DMS79 (cell line): ENCODE measurements around the gene WEE2.

Source experiments
- DNase-seq: peaks from one replicate; lab custom pipeline; 2025; lab: John Stamatoyannopoulos, UW

The WEE2 gene

DNA sequence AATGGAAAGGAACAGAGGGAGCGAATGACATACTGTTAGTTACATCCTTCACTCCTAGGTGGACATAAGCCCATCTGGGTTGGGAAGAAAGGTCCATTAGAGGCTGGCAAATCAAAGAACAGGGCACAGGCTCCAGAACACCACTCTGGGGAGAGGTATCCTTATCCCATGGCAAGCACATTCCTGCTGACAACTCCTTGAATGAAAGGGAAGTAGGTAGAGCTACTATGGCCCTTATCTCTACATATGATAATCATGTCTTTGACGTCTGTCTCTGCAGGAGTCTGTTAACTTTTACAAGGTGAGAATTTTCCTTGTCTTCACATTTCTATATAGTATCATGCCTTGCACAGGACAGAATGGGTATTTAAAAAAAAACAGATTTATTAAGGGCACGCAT lies 16.6 kb upstream of the WEE2 start:
- DNase-seq, result no peak

GRCh38 chr7:141691961-141692360 lies 16.2 kb upstream of the WEE2 start:
- no peak for DNase-seq

DNA sequence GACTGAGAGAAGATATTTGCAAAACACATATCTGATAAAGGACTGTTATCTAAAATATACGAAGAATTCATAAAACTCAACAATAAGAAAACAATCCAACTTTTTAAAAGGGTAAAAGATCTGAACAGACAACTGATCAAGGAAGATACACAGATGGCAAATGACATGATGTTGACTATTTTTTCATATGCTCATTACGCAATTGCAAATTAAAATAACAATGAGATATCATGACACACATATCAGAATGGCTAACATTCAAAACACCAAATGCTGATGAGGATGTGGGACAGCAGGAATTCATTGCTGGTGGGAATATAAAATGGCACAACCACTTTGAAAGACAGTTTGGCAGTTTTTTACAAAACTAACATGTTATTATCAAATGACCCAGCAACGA lies 15.1 kb upstream of the WEE2 start:
- no peak for DNase-seq

GRCh38 chr7:141695803-141696289 lies 12.3 kb upstream of the WEE2 start:
- DNase-seq, result no peak

GRCh38 chr7:141696348-141696747 lies 11.8 kb upstream of the WEE2 start:
- no peak for DNase-seq

- no peak for DNase-seq
These were observed 10.8 kb upstream of the WEE2 start for GRCh38 chr7:141697211-141697871.

DNA sequence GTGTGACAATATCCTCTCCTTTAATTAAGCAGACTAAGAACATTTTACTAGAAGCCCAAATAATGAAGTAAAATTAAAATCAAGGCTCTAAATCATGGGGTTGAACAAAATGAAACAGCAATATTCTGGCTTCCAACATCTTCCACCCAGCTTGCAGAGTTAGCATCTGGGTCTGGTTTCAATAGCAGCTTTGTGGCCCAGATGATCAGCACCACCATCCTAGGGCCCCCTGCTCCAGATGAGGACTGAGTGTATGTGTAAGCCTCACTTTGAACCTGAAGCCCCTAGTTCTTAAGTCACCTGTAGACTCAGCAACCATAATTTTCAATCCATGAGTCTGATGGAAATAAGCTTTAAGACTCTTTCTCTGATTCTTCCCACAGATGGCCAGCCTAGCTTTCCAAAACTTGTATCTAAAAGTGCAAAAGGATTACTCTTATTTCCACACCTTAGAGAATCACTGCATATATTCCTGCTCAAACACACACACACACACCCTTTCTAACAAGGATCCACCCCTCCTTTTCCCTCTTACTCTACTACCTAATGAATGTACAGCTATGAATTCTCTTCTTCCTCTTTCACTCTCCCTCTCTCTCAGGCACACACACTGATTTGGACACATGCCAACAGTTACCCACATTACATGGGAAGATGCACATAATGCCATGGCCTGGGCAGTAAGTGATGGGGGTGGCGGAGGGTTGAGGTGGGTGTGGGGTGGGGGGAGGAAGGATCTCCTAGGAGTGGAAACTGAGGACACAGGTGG lies 9.7 kb upstream of the WEE2 start:
- DNase-seq, result no peak

DNA sequence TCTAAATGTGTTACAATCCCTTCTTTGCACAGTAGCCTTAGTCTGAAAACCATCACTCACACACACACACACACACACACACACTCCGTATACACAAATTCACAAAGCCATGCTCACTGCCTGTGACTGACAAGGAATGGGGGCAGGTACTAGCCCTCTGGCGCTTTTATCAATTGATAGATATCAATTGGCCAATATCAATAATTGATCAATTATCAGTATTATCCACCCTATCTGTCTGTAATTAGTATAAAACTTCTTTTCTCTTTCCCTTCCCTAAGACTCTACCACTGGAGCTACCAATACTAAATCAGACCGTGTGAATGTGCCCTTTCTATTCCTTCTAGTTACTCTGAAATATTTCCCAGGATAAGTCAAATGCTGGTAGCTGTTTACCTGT lies 8.3 kb upstream of the WEE2 start:
- no peak for DNase-seq

- no peak for DNase-seq
These were observed 7.8 kb upstream of the WEE2 start for GRCh38 chr7:141700296-141700847.

DNA sequence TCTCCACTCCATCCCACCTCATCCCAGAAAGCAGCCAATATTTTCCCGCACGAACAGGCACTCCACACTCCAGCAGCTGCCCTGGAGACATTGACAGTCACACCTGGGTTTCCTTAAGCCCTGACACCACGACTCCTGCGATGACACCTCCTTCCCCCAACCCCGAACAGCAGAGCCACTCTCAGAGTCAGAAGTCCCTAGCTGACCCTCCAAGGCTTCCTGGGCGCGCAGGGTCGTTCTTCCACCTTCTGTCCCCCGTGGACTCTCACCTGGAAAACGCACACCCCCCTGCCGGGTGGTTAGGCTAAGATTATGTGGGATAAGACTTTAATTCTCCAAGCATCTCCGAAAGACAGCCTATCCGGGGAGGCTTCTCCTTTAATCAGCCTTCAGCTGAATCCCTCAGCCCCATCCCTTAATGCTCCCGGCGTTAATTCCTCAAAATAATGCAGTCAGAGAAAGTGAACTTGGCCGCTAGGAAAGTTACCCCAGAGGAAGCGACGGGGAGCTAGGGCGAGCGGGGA lies 7.2 kb upstream of the WEE2 start:
- DNase-seq, result no peak

- DNase-seq, result peak; percentile 4
These were observed 6.6 kb upstream of the WEE2 start for GRCh38 chr7:141701489-141702046.

- DNase-seq, result peak; percentile 2
These were observed 6.0 kb upstream of the WEE2 start, which contains the start of gene DENND11 for GRCh38 chr7:141702047-141702567. Gene DENND11, minus strand, starts transcription at chr7:141702166. Its CDS starts 13 bp downstream, at chr7:141702153.

GRCh38 chr7:141702892-141703291 lies 5.3 kb upstream of the WEE2 start:
- DNase-seq, result no peak

GRCh38 chr7:141704112-141704511 lies 4.0 kb upstream of the WEE2 start:
- DNase-seq, result no peak

- no peak for DNase-seq
These were observed 3.4 kb upstream of the WEE2 start for GRCh38 chr7:141704741-141705140.

DNA sequence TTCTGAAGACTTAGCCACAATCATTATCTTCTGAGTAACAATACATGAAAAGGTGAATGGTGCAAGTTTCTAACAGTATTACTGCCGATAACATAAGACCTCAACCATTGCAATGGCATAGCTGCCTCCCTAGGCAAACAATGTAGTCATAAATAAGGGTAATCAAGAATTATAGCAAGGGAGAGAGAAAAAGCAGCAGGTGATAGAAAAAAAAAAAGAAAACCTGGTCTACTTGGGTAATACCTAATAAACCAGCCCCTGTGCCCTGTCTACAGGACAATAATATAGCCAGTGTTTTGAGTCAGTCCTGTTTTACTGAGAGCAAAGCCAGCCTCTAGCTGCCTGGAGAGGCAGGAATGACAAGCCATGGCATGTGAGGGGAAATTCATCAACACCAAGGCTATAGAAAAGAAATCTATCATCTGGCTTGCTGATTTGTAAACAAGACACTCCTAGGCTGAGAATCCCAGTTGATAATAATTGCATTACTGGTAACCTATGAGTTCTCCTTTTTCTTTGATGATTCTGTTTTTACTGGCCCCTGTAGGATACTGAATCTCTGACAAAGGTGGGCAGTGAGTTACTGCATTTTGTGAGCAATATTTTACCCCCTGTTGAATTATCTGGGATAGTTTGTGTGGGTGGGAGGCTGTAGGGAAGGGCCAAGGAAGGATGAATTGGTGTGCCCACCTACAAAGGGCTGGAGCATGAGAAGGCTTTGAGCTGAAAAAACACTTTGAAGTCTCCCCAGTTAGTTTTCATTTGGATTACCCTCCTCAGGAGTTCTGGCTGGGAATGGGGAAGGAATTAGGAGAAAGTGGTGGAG lies 1.7 kb upstream of the WEE2 start:
- no peak for DNase-seq

DNA sequence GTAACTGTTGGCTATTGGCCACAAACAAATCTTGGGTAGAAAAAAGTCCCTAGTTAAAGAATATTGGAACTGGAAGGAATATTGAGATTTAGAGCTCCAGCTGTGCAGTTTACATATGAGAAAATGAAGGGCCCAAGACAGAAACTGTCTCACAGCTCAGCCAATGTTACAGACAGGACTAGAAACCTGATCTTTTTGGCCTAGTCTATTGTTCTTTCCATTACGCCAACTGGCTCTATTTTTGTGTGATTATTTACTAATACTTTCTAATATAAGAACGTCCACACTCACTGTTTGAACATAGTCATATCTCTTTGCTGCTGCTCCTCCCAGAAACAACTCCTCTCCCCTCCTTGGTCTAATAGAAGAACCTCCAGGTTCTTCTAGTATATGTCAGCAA lies 1.2 kb downstream of the WEE2 start:
- no peak for DNase-seq

DNA sequence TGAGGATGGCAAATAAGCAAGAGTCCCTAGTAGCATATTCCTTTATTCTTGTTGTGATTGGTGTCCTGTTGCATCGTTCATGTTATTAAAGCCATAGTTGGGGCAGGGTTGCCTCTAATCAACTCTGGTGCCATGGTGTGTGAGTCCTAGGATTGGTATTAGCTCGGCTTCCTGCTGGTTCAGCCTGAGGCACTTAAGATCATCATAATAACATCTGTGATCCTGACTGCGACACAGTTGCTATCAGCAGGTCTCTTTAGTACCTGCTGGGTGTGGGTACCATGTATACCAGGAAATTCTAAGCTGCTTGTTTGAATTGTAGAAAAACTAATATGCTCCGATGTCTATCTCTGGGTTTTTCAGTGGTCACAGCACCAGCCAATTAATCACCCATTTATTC lies 1.6 kb downstream of the WEE2 start:
- no peak for DNase-seq

- DNase-seq, result no peak
These were observed 2.1 kb downstream of the WEE2 start for GRCh38 chr7:141710301-141710700.

DNA sequence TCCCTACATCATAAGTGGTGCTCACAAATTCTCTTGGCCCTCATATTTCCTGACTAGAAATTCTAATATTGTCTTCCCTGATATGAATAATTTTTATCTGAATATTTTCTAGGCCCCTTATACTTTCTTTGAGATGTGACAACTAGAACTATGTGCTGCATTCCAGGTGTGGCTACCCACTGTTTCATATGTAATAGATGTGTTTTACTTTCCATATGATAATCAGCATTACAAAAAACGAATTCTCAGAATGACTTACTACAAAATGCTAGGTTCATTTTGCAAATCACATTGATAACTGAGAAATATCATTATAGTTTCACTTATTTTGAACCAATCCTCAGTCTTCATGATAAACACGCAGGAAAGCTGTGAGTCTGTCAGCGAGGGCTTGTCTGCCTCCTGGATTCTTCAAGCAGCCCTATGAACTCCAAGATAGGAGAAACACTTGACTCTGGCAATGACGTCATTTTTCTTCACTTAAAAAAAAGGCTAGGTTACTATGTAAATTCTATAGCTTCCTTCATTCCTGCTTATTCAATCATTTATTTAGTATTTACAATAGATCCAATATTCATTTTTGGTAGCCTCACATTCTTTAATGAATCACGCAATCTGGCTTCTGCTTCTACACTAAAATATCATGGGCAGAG lies 4.6 kb downstream of the WEE2 start:
- DNase-seq, result no peak

DNA sequence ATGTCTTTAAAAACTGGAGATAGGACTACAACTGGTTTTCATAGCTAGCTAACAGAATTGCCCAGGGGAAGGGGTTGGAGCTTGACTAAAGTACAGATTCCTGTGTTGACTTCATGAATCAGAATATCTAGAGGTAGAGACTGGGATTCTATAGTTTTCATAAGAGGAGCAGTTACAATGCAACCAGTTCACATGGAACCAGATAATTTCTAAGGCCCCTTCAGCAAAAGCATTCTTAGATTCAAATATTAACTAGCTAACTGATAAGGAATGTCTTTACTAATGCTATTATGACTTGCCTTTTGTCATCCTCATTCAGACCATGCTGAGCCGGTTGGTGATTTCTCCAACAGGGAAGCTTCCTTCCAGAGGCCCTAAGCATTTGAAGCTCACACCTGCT lies 5.7 kb downstream of the WEE2 start:
- DNase-seq, result no peak
